22Rv1 (cell line): ENCODE results near the gene KANSL1L.
"Not testable (repeated sequence)": the region's sequence is repeated elsewhere in the genome, so short reads cannot be mapped to it uniquely, and the experiment has no call there.

ENCODE experiments used
- H3K27ac ChIP-seq: fragments of 450-650 bp; 2 replicates; pipeline ENCODE4 v1.5.1; 2017
- CTCF ChIP-seq: fragments of 450-650 bp; IDR thresholded peaks from 2 replicates; pipeline ENCODE4 v1.5.1; 2017; ENCODE audit warnings: mild to moderate bottlenecking
- ZFX ChIP-seq: fragments of 450-650 bp; IDR thresholded peaks from 2 replicates; pipeline ENCODE4 v1.6.1; 2017; ENCODE audit warnings: antibody characterized with exemption, borderline replicate concordance

Gene KANSL1L

GRCh38 chr2:210188190-210188589 is 17.0 kb upstream of the KANSL1L start:
- TF ChIP-seq ZFX: no peak
- no peak for TF ChIP-seq CTCF
- H3K27ac ChIP-seq: peak overlapping the region; percentile 63

GRCh38 chr2:210183936-210184335 is 12.7 kb upstream of the KANSL1L start:
- not testable (repeated sequence) for H3K27ac ChIP-seq

GRCh38 chr2:210181606-210182088 is 10.4 kb upstream of the KANSL1L start:
- H3K27ac ChIP-seq: not testable (repeated sequence)

- H3K27ac ChIP-seq: not testable (repeated sequence)
Measured at GRCh38 chr2:210181033-210181605, 9.9 kb upstream of the KANSL1L start.

GRCh38 chr2:210180477-210180876 is 9.3 kb upstream of the KANSL1L start:
- no peak overlapping the region for H3K27ac ChIP-seq
- TF ChIP-seq CTCF (no peak), ZFX (no peak)

GRCh38 chr2:210179351-210179990 is 8.3 kb upstream of the KANSL1L start:
- TF ChIP-seq ZFX: no peak
- TF ChIP-seq CTCF: no peak
- H3K27ac ChIP-seq: no peak overlapping the region

- no peak overlapping the region for H3K27ac ChIP-seq
- TF ChIP-seq CTCF (no peak), ZFX (no peak)
Measured at GRCh38 chr2:210177769-210178168, 6.6 kb upstream of the KANSL1L start.

GRCh38 chr2:210177115-210177514 is 5.9 kb upstream of the KANSL1L start:
- H3K27ac ChIP-seq: not testable (repeated sequence)

- no peak overlapping the region for H3K27ac ChIP-seq
- TF ChIP-seq ZFX (no peak), CTCF (no peak)
Measured at GRCh38 chr2:210174086-210174485, 2.9 kb upstream of the KANSL1L start.
